ENCODE results near the gene SIK2.

The SIK2 gene

GRCh38 chr11:111675891-111676290 lies 73.6 kb downstream of the SIK2 start:
- CTCF ChIA-PET = no interaction called here
- POLR2A ChIA-PET = no interaction called here
- DNase-seq (ENCODE audit: low read depth, low spot score) = no peak
- no peak overlapping the region for H3K4me3 ChIP-seq (ENCODE audit: low read depth, low read length)
- no peak for TF ChIP-seq CTCF (IDR thresholded peaks at IDR 0.05; ENCODE audit: insufficient read depth, low read length, missing control alignments)

DNA sequence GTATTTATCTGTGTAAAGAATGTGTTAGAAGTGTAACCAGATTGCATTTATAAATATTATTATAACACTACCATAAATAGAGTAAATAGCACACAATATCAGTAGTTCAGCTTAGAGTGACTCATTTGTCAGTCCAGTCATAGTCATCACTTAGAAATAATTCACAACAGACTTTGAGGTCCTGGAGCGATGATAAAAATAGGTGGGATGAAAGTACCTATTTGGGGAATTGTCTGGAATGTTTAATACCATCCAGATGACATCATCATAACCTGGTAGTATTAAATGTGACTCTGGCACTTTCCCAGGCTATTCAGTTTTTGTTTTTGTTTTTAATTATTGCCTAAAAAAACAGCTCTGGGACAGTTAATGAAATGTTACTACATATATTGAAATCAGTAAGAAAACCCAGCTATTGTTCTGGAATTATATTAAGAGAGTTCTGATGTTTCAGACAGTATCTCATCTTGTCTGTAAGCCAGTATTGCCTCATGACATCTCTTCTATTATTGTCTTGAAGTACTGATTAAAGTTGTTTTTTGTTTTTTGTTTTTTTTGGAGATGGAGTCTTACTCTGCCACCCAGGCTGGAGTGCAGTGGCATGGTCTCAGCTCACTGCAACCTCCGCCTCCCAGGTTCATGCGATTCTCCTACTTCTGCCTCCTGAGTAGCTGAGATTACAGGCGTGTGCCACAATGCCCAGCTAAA lies 74.8 kb downstream of the SIK2 start:
- CTCF ChIA-PET = interaction anchor here (0.6 to 1.1 kb wide), 2 partner anchors 7 to 73 kb away, joined by 3 to 4 read pairs; no protein-coding TSS in a partner anchor
- no peak for TF ChIP-seq CTCF (IDR thresholded peaks at IDR 0.05; ENCODE audit: insufficient read depth, low read length, missing control alignments)
- POLR2A ChIA-PET = interaction anchor here (1.4 kb wide), 1 partner anchor 10 kb away, joined by 4 read pairs; no protein-coding TSS in a partner anchor
- H3K4me3 ChIP-seq (ENCODE audit: low read depth, low read length) = no peak overlapping the region
- DNase-seq (ENCODE audit: low read depth, low spot score) = no peak

- CTCF ChIA-PET = interaction anchor here (1.3 kb wide), 1 partner anchor 18 kb away, joined by 3 read pairs; no protein-coding TSS in a partner anchor
- TF ChIP-seq CTCF (IDR thresholded peaks at IDR 0.05; ENCODE audit: insufficient read depth, low read length, missing control alignments) = no peak
- POLR2A ChIA-PET = no interaction called here
- no peak overlapping the region for H3K4me3 ChIP-seq (ENCODE audit: low read depth, low read length)
- DNase-seq (ENCODE audit: low read depth, low spot score) = no peak
Observed at GRCh38 chr11:111680486-111681175, 78.4 kb downstream of the SIK2 start.

- H3K4me3 ChIP-seq (ENCODE audit: low read depth, low read length) = no peak overlapping the region
- ChIA-PET POLR2A (no interaction called here), CTCF (interaction anchor here (0.7 to 1.0 kb wide), 2 partner anchors 14 to 24 kb away, joined by 3 read pairs; no protein-coding TSS in a partner anchor)
- DNase-seq (ENCODE audit: low read depth, low spot score) = no peak
- TF ChIP-seq CTCF (IDR thresholded peaks at IDR 0.05; ENCODE audit: insufficient read depth, low read length, missing control alignments) = no peak
Observed at GRCh38 chr11:111683806-111684205, 81.6 kb downstream of the SIK2 start.

GRCh38 chr11:111684251-111684650 lies 82.0 kb downstream of the SIK2 start:
- TF ChIP-seq CTCF (IDR thresholded peaks at IDR 0.05; ENCODE audit: insufficient read depth, low read length, missing control alignments) = no peak
- CTCF ChIA-PET = interaction anchor here (0.7 to 1.0 kb wide), 2 partner anchors 14 to 25 kb away, joined by 3 read pairs; no protein-coding TSS in a partner anchor

GRCh38 chr11:111688013-111688412 lies 85.8 kb downstream of the SIK2 start:
- ChIA-PET CTCF (no interaction called here), POLR2A (no interaction called here)
- no peak for DNase-seq (ENCODE audit: low read depth, low spot score)
- H3K4me3 ChIP-seq (ENCODE audit: low read depth, low read length) = no peak overlapping the region
- no peak for TF ChIP-seq CTCF (IDR thresholded peaks at IDR 0.05; ENCODE audit: insufficient read depth, low read length, missing control alignments)

More at GRCh38 chr11:111684251-111684650, 82.0 kb downstream of the SIK2 start:
- DNase-seq (ENCODE audit: low read depth, low spot score) = no peak
- POLR2A ChIA-PET = no interaction called here
- H3K4me3 ChIP-seq (ENCODE audit: low read depth, low read length) = no peak overlapping the region
